ENCODE measurements around the gene LDLRAD4.

The LDLRAD4 gene

GRCh38 chr18:13420969-13421686 lies 202.6 kb downstream of the LDLRAD4 start:
- DNase-seq (ENCODE audit: low spot score): no peak
- no peak for TF ChIP-seq CTCF (IDR thresholded peaks at IDR 0.05; ENCODE audit: extremely low read depth, missing control alignments)

GRCh38 chr18:13422541-13423147 lies 204.1 kb downstream of the LDLRAD4 start:
- DNase-seq (ENCODE audit: low spot score): no peak

GRCh38 chr18:13423352-13423751 lies 204.8 kb downstream of the LDLRAD4 start:
- DNase-seq (ENCODE audit: low spot score): no peak
- no peak for TF ChIP-seq CTCF (IDR thresholded peaks at IDR 0.05; ENCODE audit: extremely low read depth, missing control alignments)

More at GRCh38 chr18:13422541-13423147, 204.1 kb downstream of the LDLRAD4 start:
- TF ChIP-seq CTCF (IDR thresholded peaks at IDR 0.05; ENCODE audit: extremely low read depth, missing control alignments): no peak

- no peak for DNase-seq (ENCODE audit: low spot score)
- TF ChIP-seq CTCF (IDR thresholded peaks at IDR 0.05; ENCODE audit: extremely low read depth, missing control alignments): no peak
These were observed 205.8 kb downstream of the LDLRAD4 start for GRCh38 chr18:13424363-13424762.

- TF ChIP-seq CTCF (IDR thresholded peaks at IDR 0.05; ENCODE audit: extremely low read depth, missing control alignments): no peak
- DNase-seq (ENCODE audit: low spot score): no peak
These were observed 207.0 kb downstream of the LDLRAD4 start for GRCh38 chr18:13425357-13426091.

- no peak for TF ChIP-seq CTCF (IDR thresholded peaks at IDR 0.05; ENCODE audit: extremely low read depth, missing control alignments)
- DNase-seq (ENCODE audit: low spot score): no peak
These were observed 208.8 kb downstream of the LDLRAD4 start for GRCh38 chr18:13427354-13427753.

- no peak for TF ChIP-seq CTCF (IDR thresholded peaks at IDR 0.05; ENCODE audit: extremely low read depth, missing control alignments)
These were observed 209.8 kb downstream of the LDLRAD4 start for GRCh38 chr18:13428319-13428718.

More at GRCh38 chr18:13428319-13428718, 209.8 kb downstream of the LDLRAD4 start:
- no peak for DNase-seq (ENCODE audit: low spot score)

Measured in GM20000 (cell line).